ENCODE data around the gene TEK.
A peak's percentile ranks its signal among the peaks of the same experiment; 100 is the strongest.
"Not testable (repeated sequence)": the region's sequence is repeated elsewhere in the genome, so short reads cannot be mapped to it uniquely, and the experiment has no call there.

The TEK gene

GRCh38 chr9:27203783-27204182, 94.8 kb downstream of the TEK start:
- Mint-ChIP-seq H3K27ac (no peak overlapping the region), H3K4me1 (no peaks in the 10 kb centered on the region), H3K36me3 (no peaks in the 10 kb centered on the region), H3K4me3 (no peak overlapping the region), H3K27me3 (no peaks in the 10 kb centered on the region), H3K9me3 (no peaks in the 10 kb centered on the region)
- CTCF ChIA-PET = no interaction called here
- DNase-seq = no peak

- no peaks in the 10 kb centered on the region for H3K4me1 Mint-ChIP-seq
- no peak overlapping the region for H3K27ac Mint-ChIP-seq
- H3K36me3 Mint-ChIP-seq = no peaks in the 10 kb centered on the region
- CTCF ChIA-PET = no interaction called here
- no peaks in the 10 kb centered on the region for H3K9me3 Mint-ChIP-seq
- no peak overlapping the region for H3K4me3 Mint-ChIP-seq
- DNase-seq = no peak
- H3K27me3 Mint-ChIP-seq = no peaks in the 10 kb centered on the region
Observed at GRCh38 chr9:27204578-27204977, 95.6 kb downstream of the TEK start.

- CTCF ChIA-PET = no interaction called here
- Mint-ChIP-seq H3K27me3 (no peaks in the 10 kb centered on the region), H3K4me1 (no peaks in the 10 kb centered on the region), H3K9me3 (no peaks in the 10 kb centered on the region), H3K27ac (no peak overlapping the region), H3K36me3 (no peaks in the 10 kb centered on the region), H3K4me3 (no peak overlapping the region)
- DNase-seq = no peak
Observed at GRCh38 chr9:27205198-27205597, 96.2 kb downstream of the TEK start.

- Mint-ChIP-seq H3K9me3 (no peaks in the 10 kb centered on the region), H3K4me3 (no peak overlapping the region), H3K4me1 (no peaks in the 10 kb centered on the region), H3K36me3 (no peaks in the 10 kb centered on the region), H3K27me3 (no peaks in the 10 kb centered on the region), H3K27ac (no peak overlapping the region)
- DNase-seq = no peak
- CTCF ChIA-PET = no interaction called here
Observed at GRCh38 chr9:27206041-27206440, 97.0 kb downstream of the TEK start.

- H3K4me3 Mint-ChIP-seq = no peak overlapping the region
- no peaks in the 10 kb centered on the region for H3K9me3 Mint-ChIP-seq
- no peaks in the 10 kb centered on the region for H3K36me3 Mint-ChIP-seq
- H3K4me1 Mint-ChIP-seq = no peaks in the 10 kb centered on the region
- no peak overlapping the region for H3K27ac Mint-ChIP-seq
- CTCF ChIA-PET = no interaction called here
- DNase-seq = no peak
- H3K27me3 Mint-ChIP-seq = no peaks in the 10 kb centered on the region
Observed at GRCh38 chr9:27209034-27209433, 100.0 kb downstream of the TEK start.

GRCh38 chr9:27210588-27210987, 101.6 kb downstream of the TEK start:
- peaks cover 5% of the 10 kb centered on the region for H3K27me3 Mint-ChIP-seq
- no peaks in the 10 kb centered on the region for H3K9me3 Mint-ChIP-seq
- H3K27ac Mint-ChIP-seq = no peak overlapping the region
- no peak for DNase-seq
- no peak overlapping the region for H3K4me3 Mint-ChIP-seq
- H3K4me1 Mint-ChIP-seq = no peaks in the 10 kb centered on the region
- H3K36me3 Mint-ChIP-seq = no peaks in the 10 kb centered on the region
- CTCF ChIA-PET = no interaction called here

- H3K9me3 Mint-ChIP-seq = no peaks in the 10 kb centered on the region
- H3K27me3 Mint-ChIP-seq = peaks cover 5% of the 10 kb centered on the region
- no peaks in the 10 kb centered on the region for H3K4me1 Mint-ChIP-seq
- no peak for DNase-seq
- H3K27ac Mint-ChIP-seq = no peak overlapping the region
- CTCF ChIA-PET = no interaction called here
- no peaks in the 10 kb centered on the region for H3K36me3 Mint-ChIP-seq
- H3K4me3 Mint-ChIP-seq = no peak overlapping the region
Observed at GRCh38 chr9:27212191-27212590, 103.2 kb downstream of the TEK start.

- H3K4me1 Mint-ChIP-seq = no peaks in the 10 kb centered on the region
- no peak overlapping the region for H3K27ac Mint-ChIP-seq
- CTCF ChIA-PET = no interaction called here
- peaks cover 5% of the 10 kb centered on the region for H3K27me3 Mint-ChIP-seq
- H3K4me3 Mint-ChIP-seq = no peak overlapping the region
- H3K36me3 Mint-ChIP-seq = no peaks in the 10 kb centered on the region
- no peaks in the 10 kb centered on the region for H3K9me3 Mint-ChIP-seq
- no peak for DNase-seq
Observed at GRCh38 chr9:27212621-27213020, 103.6 kb downstream of the TEK start.

GRCh38 chr9:27227192-27227591, 118.2 kb downstream of the TEK start:
- Mint-ChIP-seq H3K4me3 (no peak overlapping the region), H3K27ac (no peak overlapping the region), H3K9me3 (no peaks in the 10 kb centered on the region), H3K27me3 (no peaks in the 10 kb centered on the region), H3K4me1 (no peaks in the 10 kb centered on the region), H3K36me3 (no peaks in the 10 kb centered on the region)
- CTCF ChIA-PET = no interaction called here
- DNase-seq = no peak

GRCh38 chr9:27239648-27240047, 130.6 kb downstream of the TEK start:
- DNase-seq, H3K27me3 Mint-ChIP-seq, H3K4me1 Mint-ChIP-seq, CTCF ChIA-PET, H3K4me3 Mint-ChIP-seq, H3K36me3 Mint-ChIP-seq, H3K9me3 Mint-ChIP-seq, H3K27ac Mint-ChIP-seq: not testable (repeated sequence)

- H3K36me3 Mint-ChIP-seq = no peaks in the 10 kb centered on the region
- no peaks in the 10 kb centered on the region for H3K9me3 Mint-ChIP-seq
- DNase-seq = peak; percentile 33
- CTCF ChIA-PET = interaction anchor here (1.0 to 1.7 kb wide), 4 partner anchors 9 to 181 kb away, joined by 3 to 5 read pairs (median 4); no protein-coding TSS in a partner anchor
- H3K4me3 Mint-ChIP-seq = no peak overlapping the region
- no peaks in the 10 kb centered on the region for H3K4me1 Mint-ChIP-seq
- H3K27me3 Mint-ChIP-seq = peaks cover 7% of the 10 kb centered on the region
- H3K27ac Mint-ChIP-seq = no peak overlapping the region
Observed at GRCh38 chr9:27247756-27248155, 138.7 kb downstream of the TEK start.

- DNase-seq = no peak
- peaks cover 7% of the 10 kb centered on the region for H3K27me3 Mint-ChIP-seq
- H3K36me3 Mint-ChIP-seq = no peaks in the 10 kb centered on the region
- no peaks in the 10 kb centered on the region for H3K4me1 Mint-ChIP-seq
- H3K4me3 Mint-ChIP-seq = no peak overlapping the region
- no peaks in the 10 kb centered on the region for H3K9me3 Mint-ChIP-seq
- no peak overlapping the region for H3K27ac Mint-ChIP-seq
- CTCF ChIA-PET = interaction anchor here (1.5 to 1.7 kb wide), 2 partner anchors 10 to 16 kb away, joined by 4 to 5 read pairs; no protein-coding TSS in a partner anchor
Observed at GRCh38 chr9:27248702-27249101, 139.7 kb downstream of the TEK start.

GRCh38 chr9:27258662-27259061, 149.6 kb downstream of the TEK start:
- Mint-ChIP-seq H3K27ac (no peak overlapping the region), H3K4me3 (no peak overlapping the region), H3K4me1 (no peaks in the 10 kb centered on the region), H3K27me3 (no peaks in the 10 kb centered on the region), H3K36me3 (no peaks in the 10 kb centered on the region), H3K9me3 (no peaks in the 10 kb centered on the region)
- CTCF ChIA-PET = no interaction called here
- no peak for DNase-seq

GRCh38 chr9:27260789-27261516, 151.9 kb downstream of the TEK start:
- CTCF ChIA-PET = interaction anchor here (0.5 to 1.0 kb wide), 3 partner anchors 14 to 39 kb away, joined by 3 read pairs; no protein-coding TSS in a partner anchor
- no peak overlapping the region for H3K4me3 Mint-ChIP-seq
- no peaks in the 10 kb centered on the region for H3K4me1 Mint-ChIP-seq
- H3K27ac Mint-ChIP-seq = no peak overlapping the region
- H3K27me3 Mint-ChIP-seq = no peaks in the 10 kb centered on the region
- H3K9me3 Mint-ChIP-seq = no peaks in the 10 kb centered on the region
- no peak for DNase-seq
- no peaks in the 10 kb centered on the region for H3K36me3 Mint-ChIP-seq

GRCh38 chr9:27261517-27262211, 152.6 kb downstream of the TEK start:
- Mint-ChIP-seq H3K36me3 (no peaks in the 10 kb centered on the region), H3K4me3 (no peak overlapping the region), H3K27me3 (no peaks in the 10 kb centered on the region), H3K4me1 (no peaks in the 10 kb centered on the region), H3K27ac (no peak overlapping the region), H3K9me3 (no peaks in the 10 kb centered on the region)
- CTCF ChIA-PET = interaction anchor here (0.9 kb wide), 1 partner anchor 15 kb away, joined by 3 read pairs; no protein-coding TSS in a partner anchor
- DNase-seq = no peak
